Measurements from ENCODE around the gene CADM2.

Gene CADM2

GRCh38 chr3:85208650-85209049 is 249.9 kb downstream of the CADM2 start:
- no peak for DNase-seq

- no peak for DNase-seq
Measured at GRCh38 chr3:85210540-85210939, 251.8 kb downstream of the CADM2 start.

- DNase-seq = no peak
Measured at GRCh38 chr3:85228966-85229365, 270.2 kb downstream of the CADM2 start.

GRCh38 chr3:85244091-85244490 is 285.3 kb downstream of the CADM2 start:
- no peak for DNase-seq

- DNase-seq = no peak
Measured at GRCh38 chr3:85244519-85244918, 285.7 kb downstream of the CADM2 start.

- DNase-seq = no peak
Measured at GRCh38 chr3:85251766-85252165, 293.0 kb downstream of the CADM2 start.

GRCh38 chr3:85252686-85253085 is 293.9 kb downstream of the CADM2 start:
- DNase-seq = no peak

GRCh38 chr3:85254738-85255137 is 295.9 kb downstream of the CADM2 start:
- DNase-seq = no peak

- no peak for DNase-seq
Measured at GRCh38 chr3:85255949-85256348, 297.2 kb downstream of the CADM2 start.

- DNase-seq = no peak
Measured at GRCh38 chr3:85258326-85258725, 299.5 kb downstream of the CADM2 start.

GRCh38 chr3:85258819-85259218 is 300.0 kb downstream of the CADM2 start:
- no peak for DNase-seq

GRCh38 chr3:85259748-85260147 is 301.0 kb downstream of the CADM2 start:
- DNase-seq = no peak

- DNase-seq = no peak
Measured at GRCh38 chr3:85264381-85264780, 305.6 kb downstream of the CADM2 start.

GRCh38 chr3:85270488-85270887 is 311.7 kb downstream of the CADM2 start:
- DNase-seq = no peak

GRCh38 chr3:85271911-85272310 is 313.1 kb downstream of the CADM2 start:
- DNase-seq = no peak

- no peak for DNase-seq
Measured at GRCh38 chr3:85288257-85288656, 329.5 kb downstream of the CADM2 start.

GRCh38 chr3:85297291-85297690 is 338.5 kb downstream of the CADM2 start:
- no peak for DNase-seq

GRCh38 chr3:85298032-85298431 is 339.2 kb downstream of the CADM2 start:
- no peak for DNase-seq

- no peak for DNase-seq
Measured at GRCh38 chr3:85303156-85303555, 344.4 kb downstream of the CADM2 start.

- DNase-seq = no peak
Measured at GRCh38 chr3:85304360-85304964, 345.7 kb downstream of the CADM2 start.

GRCh38 chr3:85312331-85312730 is 353.5 kb downstream of the CADM2 start:
- no peak for DNase-seq

GRCh38 chr3:85313380-85313779 is 354.6 kb downstream of the CADM2 start:
- no peak for DNase-seq

- DNase-seq = no peak
Measured at GRCh38 chr3:85316252-85316651, 357.5 kb downstream of the CADM2 start.

- no peak for DNase-seq
Measured at GRCh38 chr3:85321892-85322291, 363.1 kb downstream of the CADM2 start.

- DNase-seq = no peak
Measured at GRCh38 chr3:85330071-85330470, 371.3 kb downstream of the CADM2 start.

GRCh38 chr3:85337895-85338294 is 379.1 kb downstream of the CADM2 start:
- no peak for DNase-seq
